Testis (tissue), 2 donors: ENCODE measurements around the gene FUT8.

Experiments used
- POLR2A ChIP-seq: fragments of 450-650 bp; IDR thresholded peaks from one replicate; pipeline ENCODE4 v1.6.1; 2017; ENCODE audit warnings: antibody characterized with exemption, mild to moderate bottlenecking, moderate library complexity
- TF ChIP-seq, protein P1 (sequence below), 3 experiments: fragments of 450-650 bp in 2 of 3; fragments of 200-600 bp in 1 of 3; sonication (generic) in 1 of 3; IDR thresholded peaks; one replicate each; pipeline ENCODE4 v1.5.1; 2016 to 2019; ENCODE audit warnings: antibody characterized with exemption in 3 of 3, mild to moderate bottlenecking in 2 of 3, moderate library complexity in 1 of 3

DNA sequence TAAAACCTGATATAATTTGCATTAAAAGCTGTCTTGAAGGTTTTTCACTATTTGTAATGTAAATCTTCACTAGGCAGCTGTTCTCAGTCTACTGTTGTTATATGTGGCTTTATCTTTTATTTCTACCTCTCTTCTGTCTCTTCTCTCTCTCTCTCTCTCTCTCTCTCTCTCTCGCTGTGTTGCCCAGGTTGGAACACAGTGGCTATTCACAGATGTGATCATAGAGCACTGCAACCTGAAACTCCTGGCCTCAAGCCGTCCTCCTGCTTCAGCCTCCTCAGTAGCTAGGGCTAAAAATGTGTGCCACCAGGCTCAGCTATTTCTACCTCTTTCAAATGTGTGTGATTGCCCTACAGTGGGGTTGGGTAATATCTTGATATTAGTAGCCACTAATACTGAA is 21.1 kb downstream of the FUT8 start:
- TF ChIP-seq, protein P1, sequence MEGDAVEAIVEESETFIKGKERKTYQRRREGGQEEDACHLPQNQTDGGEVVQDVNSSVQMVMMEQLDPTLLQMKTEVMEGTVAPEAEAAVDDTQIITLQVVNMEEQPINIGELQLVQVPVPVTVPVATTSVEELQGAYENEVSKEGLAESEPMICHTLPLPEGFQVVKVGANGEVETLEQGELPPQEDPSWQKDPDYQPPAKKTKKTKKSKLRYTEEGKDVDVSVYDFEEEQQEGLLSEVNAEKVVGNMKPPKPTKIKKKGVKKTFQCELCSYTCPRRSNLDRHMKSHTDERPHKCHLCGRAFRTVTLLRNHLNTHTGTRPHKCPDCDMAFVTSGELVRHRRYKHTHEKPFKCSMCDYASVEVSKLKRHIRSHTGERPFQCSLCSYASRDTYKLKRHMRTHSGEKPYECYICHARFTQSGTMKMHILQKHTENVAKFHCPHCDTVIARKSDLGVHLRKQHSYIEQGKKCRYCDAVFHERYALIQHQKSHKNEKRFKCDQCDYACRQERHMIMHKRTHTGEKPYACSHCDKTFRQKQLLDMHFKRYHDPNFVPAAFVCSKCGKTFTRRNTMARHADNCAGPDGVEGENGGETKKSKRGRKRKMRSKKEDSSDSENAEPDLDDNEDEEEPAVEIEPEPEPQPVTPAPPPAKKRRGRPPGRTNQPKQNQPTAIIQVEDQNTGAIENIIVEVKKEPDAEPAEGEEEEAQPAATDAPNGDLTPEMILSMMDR (IDR thresholded peaks at IDR 0.05) = no peak
- TF ChIP-seq POLR2A = no peak
